ENCODE data around the gene PSPC1.

GRCh38 chr13:19680751-19681150, 102.0 kb downstream of the PSPC1 start:
- TF ChIP-seq EP300 (IDR thresholded peaks at IDR 0.05) (no peak), CTCF (IDR thresholded peaks at IDR 0.05) (no peak)

All from tibial nerve (tissue), 4 donors.